Ureter (tissue), 1 donor: ENCODE measurements around the gene B3GNT8. TPM values are rescaled to one million over a fixed set of nuclear protein-coding genes. Genes with fewer than 3 reads are reported as not detected.
"Not testable (repeated sequence)": the region's sequence is repeated elsewhere in the genome, so short reads cannot be mapped to it uniquely, and the experiment has no call there.

Experiments
- DNase-seq: peaks from one replicate; pipeline ENCODE4 v3.0.0-alpha.2; 2020; ENCODE audit warnings: low spot score
- total RNA-seq: library from RNA; stranded (reverse); gene quantifications from one replicate; pipeline ENCODE4 v1.2.4, GENCODE V29; 2023
- donor health status: DM: yes; HTN: yes; CAD: no.

The B3GNT8 gene
- total RNA-seq, 1 donor from 2014 or later: 4.6 TPM

- DNase-seq: no peak
Observed at GRCh38 chr19:41392775-41393174, 34.4 kb downstream of the B3GNT8 start.

GRCh38 chr19:41391618-41392017 lies 35.6 kb downstream of the B3GNT8 start:
- DNase-seq: no peak

DNA sequence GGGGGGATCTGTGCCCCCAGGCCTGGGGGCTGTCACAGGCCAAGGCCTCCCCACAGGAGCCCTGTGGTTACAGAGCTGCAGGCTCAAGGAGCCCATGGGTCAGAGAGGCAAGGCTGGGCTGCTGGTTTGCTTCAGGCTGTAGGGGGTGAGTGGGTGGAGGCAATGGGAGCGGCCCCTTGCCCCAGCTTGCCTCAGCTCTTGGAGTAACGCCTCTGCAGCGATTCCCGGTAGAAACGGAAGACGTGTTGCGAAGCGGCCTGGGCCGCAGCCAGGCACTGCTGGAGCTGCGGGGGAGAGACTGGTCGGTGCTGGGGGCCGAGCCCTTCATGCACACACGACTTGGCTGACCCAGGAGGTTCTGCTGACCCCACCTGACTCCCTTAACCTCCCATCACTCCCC lies 40.7 kb downstream of the B3GNT8 start:
- DNase-seq: no peak

DNA sequence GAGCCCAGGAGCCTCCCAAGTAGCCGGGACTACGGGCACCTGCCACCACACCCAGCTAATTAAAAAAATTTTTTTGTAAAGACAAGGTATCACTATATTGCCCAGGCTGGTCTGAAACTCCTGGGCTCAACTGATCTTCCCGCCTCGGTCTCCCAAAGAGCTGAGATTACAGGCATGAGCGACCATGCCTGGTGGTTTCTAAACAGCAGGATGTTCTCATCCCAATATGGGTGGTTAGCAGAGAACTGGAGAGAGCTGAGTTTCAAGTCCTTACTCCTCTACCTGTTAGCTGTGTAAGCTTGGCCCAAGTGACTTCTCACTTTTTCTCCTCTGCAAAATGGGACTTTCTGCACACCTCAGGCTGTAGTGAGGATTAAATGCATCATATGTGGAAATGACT lies 42.8 kb downstream of the B3GNT8 start:
- no peak for DNase-seq

- DNase-seq: not testable (repeated sequence)
Observed at GRCh38 chr19:41381536-41381935, 45.6 kb downstream of the B3GNT8 start.

GRCh38 chr19:41377977-41378709 lies 49.0 kb downstream of the B3GNT8 start:
- DNase-seq: no peak

GRCh38 chr19:41376998-41377365 lies 50.2 kb downstream of the B3GNT8 start:
- DNase-seq: no peak

DNA sequence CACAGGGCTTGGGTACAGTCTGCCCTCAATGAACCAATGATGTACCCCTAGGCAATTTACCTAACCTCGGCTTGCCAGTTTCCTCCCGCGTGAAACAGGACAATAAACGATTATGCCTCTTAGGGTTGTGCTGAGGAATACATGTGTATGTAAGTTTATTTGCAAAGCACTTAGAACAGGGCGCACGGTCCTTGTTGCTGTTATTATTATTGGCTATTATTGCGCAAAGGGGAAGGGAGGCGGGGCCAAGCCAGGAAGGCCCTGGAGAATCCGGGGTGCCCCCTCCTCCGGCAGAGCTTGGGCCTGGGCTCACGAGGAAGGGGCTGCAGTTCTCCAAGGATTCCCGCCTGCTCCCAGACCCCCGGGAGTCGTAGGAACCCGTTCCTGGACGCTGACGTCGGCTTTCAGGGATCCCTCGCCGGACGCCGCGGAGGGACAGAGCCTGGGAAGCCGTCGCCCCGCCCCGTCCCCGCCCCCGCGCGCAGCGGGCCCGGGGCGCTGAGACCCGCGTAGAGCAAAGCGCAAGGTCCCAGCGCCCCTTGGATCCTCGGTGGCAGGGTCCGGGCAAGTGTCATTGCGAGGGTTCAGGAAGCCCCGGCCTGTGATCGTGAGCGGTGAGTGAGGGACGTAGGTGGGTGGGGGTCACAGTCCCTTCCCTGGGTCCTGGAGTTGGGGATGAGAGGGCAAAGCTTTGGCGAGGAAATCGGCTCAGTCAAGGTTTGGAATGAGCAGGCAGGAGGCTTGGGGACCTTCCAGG lies 50.8 kb downstream of the B3GNT8 start, which contains the start of gene TMEM91:
TMEM91 (plus strand) TSS at position 293 of the 757 bp plus-strand sequence. CDS start 1,777 bp downstream, outside the sequence.
- no peak for DNase-seq

Other genes with a start within 250 kb of the B3GNT8 start
- gene CYP2S1, start 234.2 kb downstream of the B3GNT8 start, total RNA-seq: 13.2 TPM
- gene AXL, start 208.2 kb downstream of the B3GNT8 start, total RNA-seq: 40.1 TPM
- 183 TPM for gene HNRNPUL1, start 163.0 kb downstream of the B3GNT8 start, total RNA-seq
- gene CCDC97, start 117.2 kb downstream of the B3GNT8 start, total RNA-seq: 38.3 TPM
- gene TGFB1, start 73.5 kb downstream of the B3GNT8 start, total RNA-seq: 26.3 TPM
- 6.1 TPM for gene B9D2, start 63.2 kb downstream of the B3GNT8 start, total RNA-seq
- gene TMEM91, start 50.8 kb downstream of the B3GNT8 start, total RNA-seq: 12.2 TPM
- gene EXOSC5, start 30.0 kb downstream of the B3GNT8 start, total RNA-seq: 21.6 TPM
- 19.8 TPM for gene BCKDHA, start 29.6 kb downstream of the B3GNT8 start, total RNA-seq
- gene DMAC2, start 12.5 kb upstream of the B3GNT8 start, total RNA-seq: 33.6 TPM
- gene ERICH4, start 15.8 kb upstream of the B3GNT8 start, total RNA-seq: not detected
- gene CEACAM21, start 148.8 kb upstream of the B3GNT8 start, total RNA-seq: 3.6 TPM
- gene CEACAM4, start 199.7 kb upstream of the B3GNT8 start, total RNA-seq: 2.4 TPM